GM18502 (cell line): Measurements from ENCODE around the gene GPANK1.

Experiments
- ATAC-seq: cut with Tn5 transposase; IDR thresholded peaks from one replicate; pipeline ENCODE4 v1.9.1; 2021; ENCODE audit warnings: mild to moderate bottlenecking; ENCODE audit not compliant: unreplicated experiment, poor library complexity

GPANK1 gene

DNA sequence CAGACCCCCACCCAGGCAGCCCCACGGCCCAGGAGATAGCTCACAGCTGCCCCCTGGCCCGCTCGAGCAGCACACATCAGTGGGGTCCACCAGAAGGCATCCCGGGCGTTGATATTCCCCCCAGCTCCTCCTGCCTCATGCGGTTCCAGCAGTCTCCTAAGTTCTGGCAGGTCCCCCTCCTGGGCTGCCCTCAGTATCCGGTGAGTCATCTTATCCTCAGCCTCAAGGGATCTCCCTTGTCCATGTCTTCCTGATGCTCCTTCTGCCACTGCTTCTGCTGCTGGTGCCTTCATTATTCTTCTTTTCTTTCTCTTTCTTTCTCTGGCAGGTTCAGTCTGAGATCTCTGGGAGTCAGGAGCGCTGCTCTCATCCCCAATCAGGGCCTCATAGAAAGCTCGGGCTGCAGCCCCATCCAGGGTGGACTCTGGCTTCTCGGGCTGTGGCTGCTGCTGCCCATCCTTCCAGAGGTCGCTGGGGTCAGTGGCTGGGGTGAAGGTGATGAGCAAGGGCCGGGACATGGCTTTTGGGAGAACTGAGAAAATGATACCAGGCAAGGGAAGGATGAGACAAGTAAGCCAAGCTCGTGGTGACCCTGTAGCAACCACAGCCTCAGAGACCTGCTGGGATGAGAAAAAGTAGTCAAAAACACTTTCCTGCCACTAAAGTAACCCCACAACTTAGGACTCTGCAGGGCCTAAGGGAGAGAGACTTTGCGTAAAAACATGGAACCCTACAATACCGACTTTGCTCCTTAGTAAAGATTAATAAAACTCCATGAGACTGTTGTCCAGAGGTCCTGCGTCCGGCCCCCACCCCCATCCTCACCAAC, 622 bp downstream of the GPANK1 start:
- no peak for ATAC-seq

DNA sequence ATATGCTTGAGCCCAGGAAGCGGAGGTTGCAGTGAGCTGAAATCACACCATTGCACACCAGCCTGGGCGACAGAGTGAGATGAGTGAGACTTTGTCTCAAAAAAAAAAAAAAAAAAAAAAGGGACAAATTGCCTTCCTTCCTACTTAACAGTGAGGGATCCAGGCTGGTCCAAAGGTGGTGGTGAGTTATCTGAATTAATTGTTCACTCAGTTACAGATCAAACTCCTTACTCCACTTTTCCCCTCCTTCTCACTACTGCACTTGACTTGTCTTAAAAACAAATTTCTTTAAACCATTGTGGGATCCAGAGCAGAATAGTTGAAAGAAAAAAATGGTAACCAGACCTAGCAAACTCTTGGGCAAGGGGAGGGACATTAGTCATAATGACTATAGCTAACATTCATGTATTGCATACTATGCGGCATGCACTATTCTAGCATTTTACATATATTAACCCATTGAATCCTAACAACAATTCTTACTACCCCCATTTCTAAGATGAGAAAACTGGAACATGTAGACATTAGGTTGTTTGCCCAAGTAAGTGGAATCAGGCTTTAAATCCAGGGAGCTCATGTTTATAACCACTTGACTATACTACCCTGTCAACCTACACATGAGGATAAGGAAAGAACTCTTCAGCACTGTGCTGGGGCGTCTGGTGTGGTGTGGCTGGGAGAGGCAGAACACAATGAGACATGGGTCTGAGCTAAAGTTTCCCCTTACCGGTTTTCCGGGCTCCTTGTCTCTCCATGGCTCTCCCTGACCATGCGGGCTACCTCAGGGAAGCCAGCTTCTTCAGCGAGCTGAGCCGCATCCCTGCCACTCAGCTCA, 1.5 kb downstream of the GPANK1 start:
- ATAC-seq, result no peak

DNA sequence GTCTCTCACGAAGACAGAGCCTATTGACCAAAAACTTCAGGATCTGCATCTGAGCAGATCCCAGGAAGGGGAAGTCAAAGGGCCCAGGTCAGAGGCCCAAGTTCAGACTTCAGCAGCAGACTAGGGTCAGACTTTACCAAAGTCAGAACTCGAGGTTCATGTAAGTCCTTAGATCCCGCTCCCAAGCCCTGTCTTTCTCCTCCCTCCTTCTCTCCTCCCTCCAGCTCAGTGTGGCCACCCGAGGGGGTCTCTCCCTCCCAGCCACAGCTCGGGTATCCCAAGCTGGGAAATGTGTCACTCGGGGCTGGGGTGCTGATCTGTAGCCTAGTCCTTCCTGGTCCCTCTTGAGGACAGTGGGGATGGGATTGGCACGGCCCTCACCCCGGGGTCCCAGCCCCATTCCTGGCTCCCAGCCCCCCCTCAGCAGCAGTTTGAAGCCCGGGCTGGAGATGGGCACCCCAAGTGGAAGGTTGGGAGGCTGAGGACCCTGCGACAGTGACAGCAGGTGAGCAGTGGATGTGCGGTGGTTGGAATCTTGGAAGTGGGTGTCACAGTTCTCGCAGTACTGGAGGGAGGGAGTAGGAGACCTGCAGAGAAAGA, 2.6 kb downstream of the GPANK1 start:
- ATAC-seq, result no peak

DNA sequence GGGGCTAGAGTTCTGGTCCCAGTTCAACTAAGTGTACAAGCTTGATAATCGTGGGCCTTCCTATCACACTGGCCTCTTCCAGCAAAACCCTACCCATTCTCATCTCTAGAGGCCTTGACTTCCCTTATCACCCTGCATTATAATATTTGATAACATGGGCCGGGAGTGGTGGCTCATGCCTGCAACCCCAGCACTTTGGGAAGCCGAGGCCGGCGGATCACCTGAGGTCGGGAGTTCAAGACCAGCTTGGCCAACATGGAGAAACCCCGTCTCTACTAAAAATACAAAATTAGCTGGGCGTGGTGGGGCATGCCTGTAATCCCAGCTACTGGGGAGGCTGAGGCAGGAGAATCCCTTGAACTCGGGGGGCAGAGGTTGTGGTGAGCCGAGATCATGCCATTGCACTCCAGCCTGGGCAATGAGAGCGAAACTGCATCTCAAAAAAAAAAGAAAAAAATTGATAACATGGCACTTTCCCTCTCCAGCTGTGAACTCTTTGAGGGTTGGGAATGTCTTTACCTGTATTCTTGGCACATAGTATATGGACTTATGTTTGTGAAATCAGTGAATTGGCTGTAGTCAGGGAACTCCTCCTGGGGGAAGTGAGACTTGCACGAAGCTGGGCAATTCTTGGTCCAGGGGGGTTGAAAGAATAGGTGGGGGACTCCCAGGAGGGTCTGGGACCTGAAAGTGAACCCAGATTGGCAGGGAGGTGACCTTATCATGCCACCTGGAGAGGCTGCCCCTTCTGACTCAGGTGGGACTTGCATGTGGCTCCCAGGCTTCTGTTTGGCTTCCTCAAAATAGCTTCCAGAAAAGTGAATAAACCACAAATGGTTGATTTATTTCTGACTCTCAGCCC, 3.3 kb downstream of the GPANK1 start:
- no peak for ATAC-seq

DNA sequence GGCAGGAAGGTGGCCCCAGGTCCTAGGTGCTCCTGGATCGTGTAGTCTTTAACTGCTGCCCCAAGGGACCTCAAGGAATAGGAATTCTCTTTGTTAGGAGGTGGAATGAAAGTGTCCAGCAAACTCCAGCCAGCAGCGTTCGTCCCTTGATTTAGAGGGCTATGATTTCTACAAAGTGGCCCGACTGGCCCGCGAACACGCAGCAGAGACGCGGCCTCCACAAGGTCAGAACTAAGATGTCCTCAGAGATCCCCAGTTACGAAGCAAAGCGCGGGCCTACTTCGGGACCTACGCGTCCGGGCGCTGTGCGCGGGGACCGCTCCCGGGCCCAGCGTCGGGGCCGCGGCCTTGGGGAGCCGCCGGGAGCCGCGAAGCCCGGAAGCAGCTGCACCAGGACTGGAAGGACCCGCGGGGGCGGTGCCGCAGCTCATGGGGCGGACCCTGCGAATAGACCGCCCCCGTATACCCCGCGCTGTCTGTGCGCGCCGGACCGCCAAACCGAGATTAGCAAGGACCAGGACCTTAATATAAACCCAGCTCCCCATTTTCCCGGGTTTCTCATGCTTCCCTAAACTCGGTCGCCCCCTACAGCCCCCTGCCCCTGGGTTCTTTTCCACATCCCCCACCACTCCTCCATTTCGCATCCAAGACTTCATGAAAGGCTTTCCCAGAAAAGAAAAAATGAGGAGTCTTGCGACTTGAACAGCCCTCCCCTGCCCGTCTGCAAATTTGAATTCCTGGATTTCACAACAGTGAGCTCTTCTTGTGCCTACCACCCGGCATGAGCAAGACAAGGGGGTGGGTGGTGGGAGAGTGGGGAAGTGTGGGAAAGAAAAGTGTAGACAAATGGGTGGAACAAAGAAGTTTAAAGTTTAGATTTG, 4.2 kb downstream of the GPANK1 start, which contains the start of gene C6orf47:
Gene C6orf47 (minus strand): TSS at position 398 of the 881 bp plus-strand sequence. CDS start 831 bp downstream, outside the sequence.
- ATAC-seq, result peak; percentile 51

DNA sequence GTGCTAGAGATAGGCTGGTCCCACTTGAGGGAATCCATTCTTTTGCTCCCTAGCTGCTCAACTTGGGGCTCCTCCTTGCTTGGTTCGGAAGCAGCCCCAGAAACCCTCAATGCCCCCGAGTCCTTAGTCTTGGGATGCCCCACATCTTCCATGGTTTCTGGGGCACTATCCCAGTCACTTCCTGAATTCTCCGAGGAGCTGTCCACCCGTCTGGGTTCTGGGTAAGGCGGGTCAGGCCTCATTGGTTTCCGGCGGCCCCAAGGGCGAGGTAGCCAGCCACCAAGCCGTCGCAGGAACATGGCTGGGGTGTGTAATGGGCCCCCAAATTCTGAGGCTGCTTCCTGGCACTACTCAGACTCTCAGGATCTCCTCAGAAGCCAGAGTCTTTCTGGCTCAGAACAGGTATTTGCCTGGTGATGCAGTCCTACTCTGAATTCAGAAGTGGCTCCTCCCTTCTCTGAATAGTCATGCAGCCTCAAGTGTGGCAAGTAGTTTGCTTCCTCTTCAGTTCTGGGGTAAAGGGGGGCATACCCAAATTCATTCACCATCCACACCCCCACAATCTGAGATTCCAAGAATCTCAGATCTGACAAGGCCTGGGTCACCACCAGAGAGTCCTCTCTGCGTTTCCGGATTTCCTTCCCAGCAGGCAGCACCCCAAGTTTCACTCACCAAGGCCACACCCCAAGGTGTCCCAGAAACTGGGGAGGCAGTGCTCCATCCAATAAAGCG, 5.0 kb downstream of the GPANK1 start:
- no peak for ATAC-seq

DNA sequence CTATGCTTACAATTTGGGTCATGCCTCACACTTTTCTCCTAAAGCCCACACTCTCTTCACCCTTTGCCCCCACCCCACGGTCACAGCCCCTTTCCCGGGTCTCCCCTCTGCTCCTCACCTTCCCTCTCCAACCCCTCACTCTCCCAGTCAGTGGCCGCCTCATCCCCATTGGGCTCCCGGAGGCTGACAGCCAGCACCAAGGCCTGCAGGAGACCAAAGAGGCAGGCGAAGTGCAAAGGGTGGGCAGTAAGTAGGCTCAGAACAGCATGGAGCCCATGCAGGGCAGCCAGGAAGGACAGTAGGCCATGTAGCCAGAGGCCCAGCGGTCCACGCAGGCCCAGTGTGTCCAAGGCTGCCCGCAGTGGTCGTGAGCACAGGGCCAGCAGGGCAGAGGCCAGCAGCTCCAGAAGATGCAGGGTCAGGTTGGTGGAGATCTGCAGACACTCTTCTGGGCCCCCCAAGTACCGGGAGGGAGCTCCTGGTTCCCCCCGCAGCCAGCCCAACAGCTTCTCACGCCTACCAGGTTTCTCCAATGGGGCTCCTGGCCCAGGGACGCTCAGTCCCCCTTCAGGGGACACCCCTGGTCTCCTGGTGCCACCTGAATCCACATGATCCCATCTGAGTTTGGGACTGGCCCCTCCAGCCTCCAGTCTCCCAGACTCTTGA, 5.7 kb downstream of the GPANK1 start:
- no peak for ATAC-seq

DNA sequence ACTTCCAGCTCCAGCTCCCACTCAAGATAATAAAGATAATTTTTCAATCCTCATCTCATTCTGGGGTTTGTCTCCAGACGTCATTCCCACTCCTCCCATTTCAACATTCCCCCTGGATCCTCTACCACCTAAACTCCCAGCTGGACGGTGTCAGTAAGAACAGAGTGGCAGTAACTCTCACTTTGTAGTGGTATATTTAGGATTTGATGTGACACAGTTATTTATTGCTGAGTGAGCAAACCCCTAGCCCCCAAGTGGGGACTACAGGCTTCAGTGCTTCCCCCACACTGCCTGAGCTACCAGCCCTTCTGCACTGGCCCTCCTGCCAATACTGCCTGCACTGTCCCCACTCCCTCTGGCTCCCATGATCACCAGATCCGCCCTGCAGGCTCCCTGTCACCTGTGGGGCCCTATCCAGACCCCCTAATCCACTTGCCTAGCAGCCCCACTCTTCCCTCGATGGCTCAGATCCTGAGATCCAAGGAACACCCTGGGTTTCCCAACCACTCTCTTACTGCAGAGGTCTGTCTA, 6.6 kb downstream of the GPANK1 start:
- ATAC-seq, result no peak

DNA sequence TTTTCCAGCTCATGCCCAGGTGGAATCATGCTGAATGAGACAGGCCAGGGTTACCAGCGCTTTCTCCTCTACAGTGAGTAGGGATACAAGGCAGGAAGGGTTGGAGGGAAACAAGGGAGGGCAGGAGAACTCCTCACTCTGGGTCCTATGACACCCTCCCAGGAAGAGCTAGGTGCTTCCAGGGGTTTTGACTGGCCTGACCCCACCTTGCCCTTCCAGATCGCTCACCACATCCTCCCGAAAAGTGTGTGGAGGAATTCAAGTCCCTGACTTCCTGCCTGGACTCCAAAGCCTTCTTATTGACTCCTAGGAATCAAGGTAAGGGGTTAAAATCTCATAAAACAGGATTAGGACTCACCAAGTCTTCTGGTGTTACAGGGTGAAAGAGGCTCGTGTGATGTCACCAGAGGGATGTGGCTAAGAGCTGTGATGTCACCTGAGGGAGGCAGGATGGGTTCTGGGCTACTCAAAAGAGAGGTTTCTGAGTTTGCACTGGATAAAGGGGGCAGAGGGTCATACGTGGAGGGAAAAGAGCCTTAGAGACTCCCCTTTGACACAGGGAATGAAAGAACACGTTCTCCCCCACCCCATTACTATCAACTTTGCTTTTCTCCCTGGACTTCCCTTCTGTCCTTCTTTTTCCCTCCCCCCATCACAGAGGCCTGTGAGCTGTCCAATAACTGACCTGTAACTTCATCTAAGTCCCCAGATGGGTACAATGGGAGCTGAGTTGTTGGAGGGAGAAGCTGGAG, 7.2 kb downstream of the GPANK1 start:
- no peak for ATAC-seq

DNA sequence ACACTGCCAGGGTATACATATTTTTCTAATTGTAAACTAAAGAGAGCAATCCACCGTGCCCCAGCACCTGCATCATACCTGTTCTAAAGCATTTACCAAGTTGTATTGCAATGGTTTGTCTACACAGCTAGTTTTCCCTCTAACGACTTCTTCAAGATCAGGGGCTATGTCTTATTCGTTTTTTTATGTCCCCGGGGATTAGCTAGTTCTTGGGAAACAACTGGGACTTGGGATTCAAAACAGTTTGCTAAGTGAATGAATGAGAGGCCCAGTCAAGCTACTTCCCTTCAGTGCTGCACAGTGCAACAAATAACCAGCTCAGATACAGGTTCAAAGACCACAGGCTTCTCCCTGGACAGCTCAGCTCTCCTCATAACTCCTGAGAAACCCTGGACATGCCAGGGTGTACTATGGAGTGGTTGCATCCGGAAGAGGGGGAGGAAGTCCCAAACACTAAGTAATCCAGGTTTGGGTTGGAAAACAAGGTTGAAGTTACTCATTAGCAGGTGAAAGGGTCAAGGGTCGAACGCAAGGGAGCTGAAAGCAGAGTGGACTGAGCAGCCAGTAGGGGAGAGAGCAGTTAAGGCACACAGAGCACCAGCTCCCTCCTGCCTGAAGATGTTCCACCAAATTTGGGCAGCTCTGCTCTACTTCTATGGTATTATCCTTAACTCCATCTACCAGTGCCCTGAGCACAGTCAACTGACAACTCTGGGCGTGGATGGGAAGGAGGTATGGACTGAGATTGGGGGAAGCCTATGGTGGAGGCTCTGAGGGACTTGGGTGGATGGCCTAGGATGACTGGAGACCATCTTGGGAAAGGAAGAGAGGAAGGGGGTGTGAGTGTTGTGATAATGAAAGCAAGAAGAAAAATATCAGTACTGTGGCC, 9.2 kb downstream of the GPANK1 start, which contains the start of gene APOM:
Gene APOM (plus strand): TSS at position 546 of the 889 bp plus-strand sequence. CDS start 73 bp downstream, at position 619.
- ATAC-seq, result no peak

DNA sequence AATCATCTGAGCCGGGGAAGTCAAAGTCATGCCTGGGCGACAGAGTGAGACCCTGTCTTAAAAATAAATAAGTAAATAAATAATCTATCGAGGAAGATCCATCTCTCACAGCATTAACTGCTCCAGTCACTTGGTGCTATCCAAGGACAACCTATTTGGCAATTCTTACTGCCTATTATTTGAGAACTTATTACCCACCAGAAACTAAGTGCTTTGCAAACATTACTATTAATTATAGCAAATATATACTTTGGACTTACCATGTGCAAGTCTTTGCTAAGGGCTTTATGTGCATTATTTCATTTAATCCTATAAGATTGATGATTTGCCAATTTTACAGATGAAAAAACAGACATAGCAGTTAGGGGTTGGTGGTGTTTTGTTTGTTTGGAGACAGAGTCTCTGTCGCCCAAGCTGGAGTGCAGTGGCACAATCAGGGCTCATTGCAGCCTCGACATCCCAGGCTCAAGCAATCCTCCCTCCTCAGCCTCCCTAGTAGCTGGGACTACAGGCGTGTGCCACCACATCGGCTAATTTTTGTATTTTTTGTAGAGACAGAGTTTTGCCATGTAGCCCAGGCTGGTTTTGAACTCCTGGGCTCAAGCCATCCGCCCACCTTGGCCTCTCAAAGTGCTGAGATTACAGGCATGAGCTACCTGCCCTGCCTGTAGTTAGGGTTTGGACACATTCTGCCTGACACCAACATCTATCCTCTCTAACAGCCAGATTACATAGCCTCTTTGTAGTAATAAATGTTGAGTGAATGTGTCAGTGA, 10.0 kb downstream of the GPANK1 start:
- ATAC-seq, result no peak

DNA sequence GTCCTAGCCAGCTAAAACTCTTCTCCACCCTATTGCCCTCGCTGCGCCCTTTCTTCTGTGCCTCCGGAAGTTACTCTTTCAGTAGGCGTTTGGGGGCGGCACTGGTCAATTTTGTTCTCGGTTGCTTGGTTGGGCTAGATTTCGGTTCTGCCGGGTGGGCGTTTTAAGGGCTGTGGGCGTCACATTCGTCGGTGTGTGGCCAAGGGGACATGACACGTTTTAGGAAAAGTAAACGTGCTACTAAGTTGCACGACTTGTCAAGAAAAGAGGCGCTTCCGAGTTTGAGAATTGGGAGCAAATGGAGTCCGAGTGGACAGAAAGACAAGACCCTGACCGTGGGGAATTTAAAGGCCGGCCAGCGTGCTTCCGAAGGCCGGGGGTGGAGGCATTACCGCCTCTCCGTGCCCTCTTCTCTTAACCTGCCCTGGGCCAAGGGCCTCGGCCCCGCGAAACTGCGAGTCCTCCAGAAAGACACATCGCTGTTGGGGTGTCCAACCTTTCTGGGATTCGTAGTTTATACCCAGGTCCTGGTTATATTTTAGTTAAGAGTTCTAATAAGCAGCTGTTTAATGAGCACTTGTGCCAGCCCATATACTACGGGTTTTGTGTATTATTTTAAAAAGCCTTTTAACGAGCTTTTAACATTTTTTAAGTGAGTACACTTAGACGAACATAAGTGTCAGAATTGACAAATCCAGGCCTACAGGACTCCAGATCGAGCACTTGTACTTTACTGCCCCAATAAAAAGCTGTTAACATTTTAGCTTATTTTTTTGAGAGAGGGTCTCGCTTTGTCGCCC, 11.7 kb downstream of the GPANK1 start:
- ATAC-seq, result peak; percentile 64

DNA sequence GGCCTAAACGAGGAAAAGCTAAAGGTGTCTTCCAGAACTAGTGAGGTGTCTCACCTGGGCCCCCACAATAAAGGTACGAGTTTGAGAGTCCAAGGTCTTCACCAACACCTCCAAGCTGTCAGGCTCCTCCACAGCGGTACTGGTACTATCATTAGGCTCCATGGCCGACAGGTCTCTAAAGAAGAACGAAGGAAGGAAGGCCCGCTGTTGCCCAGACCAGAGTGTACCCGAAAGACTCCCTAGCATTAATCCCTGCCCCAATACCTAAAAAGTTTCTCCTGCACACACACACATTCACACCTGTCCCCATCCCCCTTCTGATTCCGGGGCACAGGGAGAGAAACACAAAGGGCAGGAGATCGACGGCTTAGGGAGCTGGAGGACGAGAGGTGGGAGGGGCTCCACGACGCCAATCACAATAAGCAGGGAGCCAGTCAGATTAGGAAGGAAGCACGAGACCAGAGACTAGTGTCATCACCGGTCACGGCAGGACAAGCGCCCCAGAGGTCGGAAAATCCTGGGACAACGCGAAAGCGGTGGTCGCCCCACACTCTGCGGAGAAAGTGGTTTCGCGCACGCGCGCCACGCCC, 13.1 kb downstream of the GPANK1 start:
- peak; percentile 35 for ATAC-seq

DNA sequence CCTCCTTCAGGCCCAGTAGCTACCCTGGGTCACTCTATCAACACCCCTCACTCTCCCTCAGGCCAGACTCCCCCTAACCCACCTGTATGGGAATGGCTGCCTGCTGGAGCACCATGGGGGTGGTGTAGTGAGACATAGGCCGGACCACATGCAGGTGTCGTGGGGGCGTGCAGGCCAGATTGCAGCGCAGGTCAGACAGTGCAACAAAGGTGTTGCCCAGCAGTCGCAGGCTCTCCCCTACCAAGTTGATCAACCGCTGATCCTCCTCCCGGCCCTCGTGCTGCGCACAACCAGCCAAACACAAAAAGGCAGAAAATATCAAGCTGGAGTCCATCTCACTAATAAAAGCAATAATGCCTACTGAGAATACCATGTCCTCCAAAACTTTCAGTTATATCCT, 19.5 kb downstream of the GPANK1 start:
- ATAC-seq, result no peak
